ENCODE measurements around the gene CEP112.
"Not testable (repeated sequence)": the region's sequence is repeated elsewhere in the genome, so short reads cannot be mapped to it uniquely, and the experiment has no call there.

The CEP112 gene

GRCh38 chr17:65712383-65713267 lies 479.3 kb downstream of the CEP112 start:
- DNase-seq: no peak

- DNase-seq: no peak
Observed at GRCh38 chr17:65711671-65712276, 480.2 kb downstream of the CEP112 start.

DNA sequence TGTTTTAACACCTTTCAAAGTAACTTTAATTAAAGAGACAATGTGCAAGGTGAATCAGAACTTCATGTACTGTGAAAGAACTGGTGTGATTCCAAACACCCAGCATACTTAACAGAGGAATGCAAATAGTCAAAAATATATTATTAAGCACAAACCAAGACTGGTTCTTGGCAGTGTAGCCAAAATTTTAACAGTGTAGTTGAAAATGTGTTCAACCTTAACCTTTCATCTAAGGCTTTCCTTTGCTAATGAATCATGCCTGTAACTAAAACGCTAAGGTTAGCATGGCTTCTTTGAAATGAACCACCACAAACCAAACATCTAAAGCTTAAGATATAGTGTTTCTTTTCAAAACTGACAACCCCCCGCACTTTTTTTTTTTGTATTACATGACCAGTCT lies 484.2 kb downstream of the CEP112 start:
- DNase-seq: no peak

DNA sequence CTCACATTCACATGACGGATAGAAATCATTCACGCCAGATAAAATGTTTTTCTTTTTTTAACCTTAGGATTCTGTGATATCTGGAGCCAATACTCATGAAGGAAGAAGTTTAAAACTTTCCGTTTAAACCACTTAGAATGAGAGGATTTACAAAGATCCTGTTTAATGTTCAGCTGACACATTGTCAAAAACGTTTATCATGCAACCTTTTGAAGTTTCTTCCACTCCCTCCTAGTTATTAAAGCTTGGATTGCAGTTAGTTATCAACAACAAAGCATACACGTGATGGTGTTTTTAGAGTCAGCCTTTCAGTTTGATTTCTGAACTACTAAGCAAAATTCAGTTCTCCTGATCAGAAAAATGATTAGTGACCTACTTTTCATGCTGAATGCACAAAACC lies 487.2 kb downstream of the CEP112 start:
- no peak for DNase-seq

GRCh38 chr17:65703891-65704290 lies 488.0 kb downstream of the CEP112 start:
- no peak for DNase-seq

- no peak for DNase-seq
Observed at GRCh38 chr17:65699459-65699858, 492.5 kb downstream of the CEP112 start.

DNA sequence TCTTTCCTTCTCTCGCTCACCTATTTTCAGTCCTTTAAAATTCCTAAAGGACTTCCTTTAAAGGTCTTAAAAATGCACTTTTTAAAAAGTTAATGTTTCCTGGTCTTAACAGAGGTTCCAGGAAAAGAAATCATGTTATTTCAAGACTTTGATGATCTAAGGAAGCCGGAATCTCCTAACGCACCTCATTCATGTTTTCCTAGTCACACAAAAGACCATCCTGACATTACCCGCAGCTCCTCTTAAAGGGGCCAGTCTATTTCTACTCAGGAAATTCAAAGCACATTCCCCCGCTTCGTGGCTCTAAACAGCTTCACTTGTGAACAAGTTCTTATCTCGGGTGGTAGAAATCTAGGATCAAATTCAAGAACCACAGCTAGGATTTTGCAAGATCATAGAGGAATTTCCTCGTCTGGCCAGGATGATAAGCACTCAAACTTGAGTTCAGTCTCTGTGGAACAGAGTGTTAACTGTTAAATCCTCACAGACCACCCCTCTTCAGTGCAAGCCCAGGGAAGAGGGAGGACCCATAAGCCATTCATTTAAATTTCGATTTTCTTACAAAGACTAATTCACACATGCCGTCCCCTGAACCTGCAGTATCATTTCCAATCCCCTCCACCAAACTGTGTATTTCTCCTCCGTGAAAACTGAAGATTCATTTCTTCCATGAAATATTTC lies 493.4 kb downstream of the CEP112 start:
- no peak for DNase-seq

DNA sequence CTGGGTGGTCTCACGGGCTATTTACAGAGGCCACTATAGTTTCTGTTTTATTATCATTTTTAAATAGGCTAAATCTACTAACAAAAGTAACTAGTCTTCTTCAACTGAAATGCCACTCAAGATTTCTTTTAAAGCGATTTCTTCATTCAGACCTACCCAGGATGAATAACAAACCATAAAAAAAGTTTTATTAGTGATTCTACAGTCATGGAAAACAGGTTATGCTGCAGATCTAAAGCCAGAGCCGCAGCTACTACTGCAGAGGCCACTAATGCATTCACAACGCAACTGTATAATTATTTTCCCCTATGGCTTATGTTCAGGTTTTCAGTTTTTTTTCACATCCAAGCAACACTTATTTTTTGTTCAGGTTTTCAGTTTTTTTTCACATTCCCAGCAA lies 494.3 kb downstream of the CEP112 start:
- DNase-seq: no peak

DNA sequence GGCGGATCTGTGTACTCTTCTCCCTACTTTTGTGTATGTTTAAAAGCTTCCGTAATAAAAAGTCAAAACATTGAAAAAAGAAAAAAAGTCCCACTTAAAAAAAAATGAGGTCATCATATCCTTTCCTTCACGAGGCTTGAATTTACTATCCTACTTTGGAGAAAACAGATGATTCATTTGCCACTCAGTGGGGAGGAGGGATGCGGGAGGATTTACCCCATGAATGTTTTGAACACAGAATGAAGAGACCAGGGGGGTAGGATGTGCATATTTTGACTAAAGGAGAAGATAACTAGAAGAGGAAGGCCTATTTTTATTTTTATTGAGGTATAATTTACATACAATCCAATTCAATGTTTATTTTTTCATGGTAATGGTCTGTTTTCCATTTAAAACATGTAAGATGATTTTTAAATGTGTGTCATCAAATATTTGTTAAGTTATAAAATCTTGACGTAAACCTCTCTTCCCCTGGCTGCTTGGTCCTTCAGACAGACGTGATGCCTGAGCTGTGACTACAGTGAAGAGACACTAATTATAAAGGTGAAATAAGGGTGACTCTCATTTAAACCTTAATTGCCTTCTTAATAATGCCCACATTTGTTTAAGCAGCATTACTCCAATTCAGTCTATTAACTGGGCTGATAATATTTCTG lies 495.1 kb downstream of the CEP112 start:
- DNase-seq: no peak

DNA sequence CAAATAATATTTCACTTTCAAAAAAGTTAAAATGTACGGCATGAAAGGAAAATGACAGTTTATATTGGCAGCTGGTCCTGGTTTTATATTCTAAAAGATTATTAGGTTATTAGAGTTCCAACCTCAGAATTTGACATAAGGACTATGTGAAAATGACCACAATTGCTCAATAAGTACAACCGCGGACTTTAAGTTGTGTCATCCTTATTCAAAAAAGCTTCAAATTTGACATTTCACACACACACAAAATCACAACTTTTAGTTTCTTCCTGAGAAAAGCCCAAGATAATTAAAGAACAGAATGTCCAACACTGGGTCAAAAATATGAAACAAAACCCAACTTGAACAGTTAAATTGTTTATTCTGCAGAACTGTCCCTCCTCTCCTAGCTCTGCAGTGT lies 497.3 kb downstream of the CEP112 start:
- no peak for DNase-seq

DNA sequence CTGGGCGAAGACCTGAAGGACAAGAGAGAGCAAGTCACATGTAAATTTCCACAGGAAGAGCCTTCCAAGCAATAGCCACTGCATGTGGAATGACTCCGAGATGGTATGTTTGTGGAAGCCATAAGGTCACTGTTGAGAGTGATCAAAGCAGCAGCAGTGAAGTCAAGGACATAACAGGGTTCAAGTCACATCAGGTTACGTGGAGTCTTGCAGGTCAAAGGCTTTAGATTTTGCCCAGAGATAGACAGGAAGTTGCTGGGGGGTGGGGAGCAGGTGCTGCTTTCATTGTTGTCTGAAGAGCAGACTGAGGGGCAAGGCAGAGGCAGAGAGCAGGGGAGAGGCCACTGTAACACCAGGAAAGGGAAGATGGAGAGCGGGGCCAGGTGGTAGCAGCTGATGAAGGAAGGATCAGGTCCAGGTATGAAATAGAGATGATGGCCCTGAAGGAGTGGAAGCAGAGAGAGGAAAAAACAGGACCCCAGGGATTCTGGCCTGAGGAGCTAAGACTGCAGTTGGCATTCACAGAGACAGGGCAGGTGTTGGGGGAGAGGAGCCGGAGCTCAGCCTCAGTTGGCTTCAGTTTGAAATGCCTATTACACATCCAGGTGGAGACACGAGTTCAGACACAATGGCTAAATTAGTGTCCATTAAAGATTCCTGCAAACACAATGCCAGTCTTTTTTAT lies 501.2 kb downstream of the CEP112 start:
- DNase-seq: no peak

DNA sequence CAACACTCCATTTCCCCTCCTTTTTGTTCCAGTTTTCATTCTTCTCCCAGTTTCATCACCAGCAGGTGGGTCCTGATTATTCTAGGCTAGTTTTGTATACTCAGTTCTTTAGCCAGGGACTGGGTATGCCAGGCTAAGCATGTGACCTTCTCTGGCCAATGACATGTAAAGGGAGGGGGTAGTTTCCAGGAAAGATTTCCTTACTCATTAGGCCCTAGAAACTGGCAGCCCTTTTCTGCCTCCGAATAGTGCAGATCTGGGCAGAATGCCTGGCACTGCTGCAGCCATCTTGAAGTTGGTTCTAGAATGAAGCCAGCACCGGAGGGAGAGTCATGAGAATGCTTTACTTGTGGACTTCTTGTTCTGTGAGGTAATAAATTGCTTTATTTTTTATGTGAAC lies 503.6 kb downstream of the CEP112 start:
- no peak for DNase-seq

GRCh38 chr17:65685110-65685509 lies 506.8 kb downstream of the CEP112 start:
- no peak for DNase-seq

GRCh38 chr17:65684631-65685030 lies 507.3 kb downstream of the CEP112 start:
- DNase-seq: no peak

- no peak for DNase-seq
Observed at GRCh38 chr17:65683428-65683827, 508.5 kb downstream of the CEP112 start.

GRCh38 chr17:65681763-65682162 lies 510.2 kb downstream of the CEP112 start:
- not testable (repeated sequence) for DNase-seq

GRCh38 chr17:65679165-65679845 lies 512.6 kb downstream of the CEP112 start:
- DNase-seq: no peak

DNA sequence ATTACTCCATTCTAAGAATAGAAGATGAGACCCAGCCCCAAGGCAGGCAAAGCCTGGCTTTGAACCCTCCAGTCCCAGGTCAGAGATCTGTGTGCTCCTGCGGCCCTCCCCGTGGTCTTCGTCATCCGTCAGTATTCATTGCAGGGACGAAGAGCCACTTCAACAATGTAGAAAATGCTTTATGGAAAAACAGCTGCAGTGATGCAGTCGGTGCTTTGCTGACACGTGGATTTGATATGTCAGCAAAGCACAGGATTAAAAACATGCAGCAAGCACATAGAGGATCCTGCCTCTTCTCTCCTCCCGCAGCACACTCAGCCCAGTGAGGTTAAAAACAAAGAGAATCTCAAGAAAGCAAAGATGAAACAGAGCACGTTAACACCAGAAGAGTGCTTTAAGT lies 513.4 kb downstream of the CEP112 start:
- DNase-seq: no peak

GRCh38 chr17:65677932-65678331 lies 514.0 kb downstream of the CEP112 start:
- DNase-seq: no peak

DNA sequence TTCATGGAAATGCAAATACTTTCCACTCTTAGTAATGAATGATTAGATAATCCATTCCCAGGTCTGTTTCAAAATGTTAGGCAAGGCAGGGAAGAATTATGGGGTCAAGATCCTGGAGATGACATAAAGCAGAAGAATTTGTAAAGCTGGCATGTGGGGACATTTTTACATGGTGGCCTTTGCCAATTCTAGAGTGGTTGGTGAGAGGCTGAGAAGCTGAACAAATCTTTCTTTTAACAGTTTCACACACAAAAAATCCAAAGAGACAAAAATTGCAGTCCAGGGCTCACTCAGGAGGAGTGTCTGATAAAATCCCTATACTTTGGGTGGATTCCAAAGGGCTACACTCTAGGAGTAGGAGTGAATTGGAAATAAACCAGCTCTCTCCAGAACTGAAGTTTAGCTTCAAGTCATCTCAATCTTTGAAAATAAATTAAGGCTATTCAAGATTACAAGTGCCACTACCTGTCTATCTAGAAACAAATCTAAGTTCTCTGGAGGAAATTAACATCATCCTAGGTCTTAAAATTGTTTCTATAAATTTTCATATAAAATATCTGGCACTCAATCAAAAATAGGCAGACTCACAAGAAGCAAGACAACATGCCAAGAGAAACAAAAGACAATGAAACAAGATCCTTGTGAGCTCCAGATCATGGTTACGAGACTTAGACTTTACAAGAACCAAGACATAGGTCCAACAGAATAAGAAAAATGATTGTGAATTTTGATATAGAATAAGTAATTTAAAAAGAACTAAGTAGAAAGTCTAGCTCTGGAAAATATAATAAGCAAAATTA lies 517.5 kb downstream of the CEP112 start:
- no peak for DNase-seq

GRCh38 chr17:65670667-65671371 lies 521.1 kb downstream of the CEP112 start:
- no peak for DNase-seq

All from CD4-positive, alpha-beta T cell treated with Interleukin-1 beta for 1 hour (primary cell).